Right atrium auricular region (tissue), 2 donors: ENCODE results near the gene PRPF40A. TPM values are rescaled to one million over a fixed set of nuclear protein-coding genes. Genes with fewer than 3 reads are reported as not detected.
"Not testable (repeated sequence)": the region's sequence is repeated elsewhere in the genome, so short reads cannot be mapped to it uniquely, and the experiment has no call there.

Source experiments
- DNase-seq: peaks from one replicate; pipeline ENCODE4 v3.0.0-alpha.2; 2019; ENCODE audit warnings: low spot score
- H3K27ac ChIP-seq, 2 donors: fragments of 200-600 bp; sonication (generic); 1 replicate in 1 of 2; 2 replicates in 1 of 2; pipeline ENCODE4 v1.5.1; 2016 to 2019
- H3K27me3 ChIP-seq, 2 donors: fragments of 200-600 bp; sonication (generic); one replicate each; pipeline versions ENCODE4 v1.5.1 to v1.6.0; 2017 to 2019
- H3K36me3 ChIP-seq: fragments of 200-600 bp; sonication (generic); one replicate; pipeline ENCODE4 v1.5.1; 2016
- H3K4me1 ChIP-seq, 2 donors: fragments of 200-600 bp; sonication (generic); one replicate each; pipeline versions ENCODE4 v1.5.1 to v1.6.0; 2017 to 2019
- H3K4me3 ChIP-seq, 2 donors: fragments of 200-600 bp; sonication (generic); 1 replicate in 1 of 2; 2 replicates in 1 of 2; pipeline ENCODE4 v1.5.1; 2017 to 2019; ENCODE audit warnings: mild to moderate bottlenecking in 1 of 2, moderate library complexity in 1 of 2
- H3K9me3 ChIP-seq, 2 donors: fragments of 200-600 bp; sonication (generic); one replicate each; pipeline ENCODE4 v1.5.1; 2019
- CTCF ChIP-seq, 2 donors: fragments of 200-600 bp; sonication (generic); IDR thresholded peaks; one replicate each; pipeline ENCODE4 v1.5.1; 2019; ENCODE audit warnings: antibody characterized with exemption in 2 of 2
- total RNA-seq, 2 donors: library from RNA; depleted of rRNA; stranded (reverse); fragments of >200 nt; gene quantifications; one replicate each; pipeline ENCODE4 v1.1.0, GENCODE V29; 2016

PRPF40A gene
- total RNA-seq, 2 donors from 2014 or later = 31.2 to 44.6 TPM

- TF ChIP-seq CTCF (IDR thresholded peaks at IDR 0.05) = no peak
Observed at GRCh38 chr2:152730591-152731333, 13.5 kb upstream of the PRPF40A start.

GRCh38 chr2:152729844-152730243, 12.6 kb upstream of the PRPF40A start:
- Histone ChIP-seq H3K4me1 (no peaks in the 10 kb centered on the region), H3K4me3 (no peak overlapping the region), H3K27me3 (no peaks in the 10 kb centered on the region), H3K27ac (no peak overlapping the region), H3K36me3 (no peaks in the 10 kb centered on the region), H3K9me3 (no peaks in the 10 kb centered on the region)
- DNase-seq = no peak
- no peak for TF ChIP-seq CTCF (IDR thresholded peaks at IDR 0.05)

More at GRCh38 chr2:152730591-152731333, 13.5 kb upstream of the PRPF40A start:
- Histone ChIP-seq H3K27ac (no peak overlapping the region), H3K4me3 (no peak overlapping the region), H3K36me3 (no peaks in the 10 kb centered on the region), H3K4me1 (no peaks in the 10 kb centered on the region), H3K9me3 (no peaks in the 10 kb centered on the region), H3K27me3 (no peaks in the 10 kb centered on the region)
- no peak for DNase-seq

GRCh38 chr2:152723918-152724317, 6.7 kb upstream of the PRPF40A start:
- Histone ChIP-seq H3K27me3 (no peaks in the 10 kb centered on the region), H3K4me1 (peaks cover 0 to 23% of the 10 kb centered on the region in 2 donors), H3K9me3 (no peaks in the 10 kb centered on the region), H3K27ac (no peak overlapping the region), H3K36me3 (no peaks in the 10 kb centered on the region), H3K4me3 (no peak overlapping the region)
- DNase-seq = no peak
- no peak for TF ChIP-seq CTCF (IDR thresholded peaks at IDR 0.05)

- not testable (repeated sequence) for H3K36me3 ChIP-seq, H3K4me3 ChIP-seq, DNase-seq, H3K27ac ChIP-seq, H3K27me3 ChIP-seq, H3K9me3 ChIP-seq
- peaks cover 0 to 23% of the 10 kb centered on the region in 2 donors for H3K4me1 ChIP-seq
Observed at GRCh38 chr2:152722639-152723038, 5.4 kb upstream of the PRPF40A start.

- no peak for DNase-seq
- no peaks in the 10 kb centered on the region for H3K27me3 ChIP-seq
- peaks cover 0 to 33% of the 10 kb centered on the region in 2 donors for H3K4me1 ChIP-seq
- H3K36me3 ChIP-seq = no peaks in the 10 kb centered on the region
- TF ChIP-seq CTCF (IDR thresholded peaks at IDR 0.05) = no peak
- H3K4me3 ChIP-seq = no peak overlapping the region
- no peak overlapping the region for H3K27ac ChIP-seq
- no peaks in the 10 kb centered on the region for H3K9me3 ChIP-seq
Observed at GRCh38 chr2:152720794-152721193, 3.5 kb upstream of the PRPF40A start.

- Histone ChIP-seq H3K27ac (peak overlapping the region; percentile 98), H3K27me3 (no peaks in the 10 kb centered on the region), H3K4me3 (peak overlapping the region; percentile 91 to 94), H3K36me3 (peaks cover 4% of the 10 kb centered on the region), H3K9me3 (no peaks in the 10 kb centered on the region), H3K4me1 (peaks cover 0 to 44% of the 10 kb centered on the region in 2 donors)
- DNase-seq = peak; percentile 60
- no peak for TF ChIP-seq CTCF (IDR thresholded peaks at IDR 0.05)
Observed at GRCh38 chr2:152718909-152719645, 1.8 kb upstream of the PRPF40A start.
